ENCODE data around the gene TAF3. TPM values are rescaled to one million over a fixed set of nuclear protein-coding genes. Genes with fewer than 3 reads are reported as not detected.

Gene TAF3
- total RNA-seq, 4 donors from 2014 or later: 5.6 to 12.9 (median 8.3) TPM

DNA sequence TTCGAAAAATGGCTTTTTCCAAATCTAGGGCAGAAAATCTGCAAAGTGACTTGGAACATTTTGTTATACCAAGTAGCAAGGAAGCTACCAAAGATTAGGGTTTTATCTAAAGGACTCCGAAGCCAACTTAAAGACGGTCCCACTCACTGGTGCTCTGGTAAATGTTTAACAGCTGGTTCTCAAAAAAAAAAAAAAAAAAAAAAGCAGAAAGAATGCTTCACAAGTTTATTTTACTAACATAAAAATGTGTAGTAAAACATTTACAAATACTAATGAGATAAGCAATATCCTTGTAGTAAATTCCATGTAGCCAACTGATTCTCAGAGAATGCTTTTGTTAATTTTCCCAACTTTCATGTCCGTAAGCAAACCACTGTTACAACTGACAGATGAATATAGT lies 38.4 kb downstream of the TAF3 start:
- TF ChIP-seq, protein P1, sequence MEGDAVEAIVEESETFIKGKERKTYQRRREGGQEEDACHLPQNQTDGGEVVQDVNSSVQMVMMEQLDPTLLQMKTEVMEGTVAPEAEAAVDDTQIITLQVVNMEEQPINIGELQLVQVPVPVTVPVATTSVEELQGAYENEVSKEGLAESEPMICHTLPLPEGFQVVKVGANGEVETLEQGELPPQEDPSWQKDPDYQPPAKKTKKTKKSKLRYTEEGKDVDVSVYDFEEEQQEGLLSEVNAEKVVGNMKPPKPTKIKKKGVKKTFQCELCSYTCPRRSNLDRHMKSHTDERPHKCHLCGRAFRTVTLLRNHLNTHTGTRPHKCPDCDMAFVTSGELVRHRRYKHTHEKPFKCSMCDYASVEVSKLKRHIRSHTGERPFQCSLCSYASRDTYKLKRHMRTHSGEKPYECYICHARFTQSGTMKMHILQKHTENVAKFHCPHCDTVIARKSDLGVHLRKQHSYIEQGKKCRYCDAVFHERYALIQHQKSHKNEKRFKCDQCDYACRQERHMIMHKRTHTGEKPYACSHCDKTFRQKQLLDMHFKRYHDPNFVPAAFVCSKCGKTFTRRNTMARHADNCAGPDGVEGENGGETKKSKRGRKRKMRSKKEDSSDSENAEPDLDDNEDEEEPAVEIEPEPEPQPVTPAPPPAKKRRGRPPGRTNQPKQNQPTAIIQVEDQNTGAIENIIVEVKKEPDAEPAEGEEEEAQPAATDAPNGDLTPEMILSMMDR (IDR thresholded peaks at IDR 0.05; ENCODE audit: low read depth): no peak

DNA sequence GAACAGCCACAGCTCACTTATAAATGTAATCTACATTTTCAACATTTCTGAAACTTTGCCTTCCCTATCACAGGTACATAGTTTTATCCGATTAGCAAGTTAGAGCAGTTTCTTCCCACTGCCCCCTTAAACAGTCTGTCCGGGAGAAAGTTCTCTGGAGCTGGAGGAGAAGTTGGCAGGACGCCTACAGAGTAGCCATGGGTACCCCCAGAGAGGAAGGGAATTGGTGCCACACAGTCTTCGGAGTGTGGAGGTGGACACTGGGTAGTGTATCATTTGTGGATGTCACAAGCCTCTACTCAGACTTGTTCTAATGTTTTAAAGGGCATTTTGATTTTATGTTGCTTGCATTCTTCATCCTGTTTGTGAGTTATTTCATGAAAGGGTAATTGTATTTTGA lies 39.0 kb downstream of the TAF3 start:
- TF ChIP-seq, protein P1 (IDR thresholded peaks at IDR 0.05; ENCODE audit: low read depth): no peak

DNA sequence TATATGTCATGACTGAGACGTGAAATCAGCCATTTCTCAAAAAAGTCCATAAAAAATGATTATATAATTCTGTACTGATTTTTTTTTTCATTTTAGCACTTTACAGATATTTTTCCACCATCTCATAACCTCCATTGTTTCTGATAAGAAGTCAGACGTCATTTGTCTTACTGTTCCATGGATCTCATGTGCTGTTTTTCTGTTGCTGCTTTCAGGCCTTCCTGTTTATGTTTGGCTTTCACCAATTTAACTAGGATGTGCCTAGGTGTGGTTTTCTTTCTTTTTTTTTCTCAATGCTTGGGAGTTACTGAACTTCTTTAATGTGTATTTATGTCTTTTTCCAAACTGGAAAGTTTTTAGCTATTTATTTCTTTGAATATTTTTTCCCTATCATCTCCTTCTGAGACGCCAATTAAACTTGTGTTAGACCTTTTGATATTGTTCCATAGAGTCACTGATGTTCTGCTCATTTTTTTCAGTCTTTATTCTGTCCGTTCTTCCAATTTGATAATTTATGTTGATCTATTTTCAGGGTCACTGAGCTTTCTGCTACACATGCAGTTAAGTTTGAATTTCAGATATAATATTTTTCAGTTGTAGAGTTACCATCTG lies 43.3 kb downstream of the TAF3 start:
- TF ChIP-seq, protein P1 (IDR thresholded peaks at IDR 0.05; ENCODE audit: low read depth): no peak

DNA sequence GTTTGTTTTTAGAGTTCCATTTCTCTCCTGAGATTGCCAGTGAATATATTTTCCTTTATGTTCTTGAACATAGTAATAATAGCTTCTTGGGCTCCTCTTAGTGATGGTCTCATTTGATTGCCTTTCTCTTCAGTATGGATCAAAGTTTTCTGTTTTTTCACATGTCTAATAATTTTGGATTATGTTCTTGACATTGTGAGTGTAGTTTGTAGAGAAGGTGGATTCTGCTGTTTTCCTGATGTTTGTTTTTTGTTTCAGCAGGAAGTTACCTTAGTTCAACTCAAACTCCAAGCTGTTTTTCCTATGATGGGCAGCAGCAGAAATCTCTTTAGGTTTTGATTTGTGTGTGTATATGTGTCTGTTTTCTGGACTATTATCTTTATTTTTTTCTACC lies 43.8 kb downstream of the TAF3 start:
- TF ChIP-seq, protein P1 (IDR thresholded peaks at IDR 0.05; ENCODE audit: low read depth): no peak

DNA sequence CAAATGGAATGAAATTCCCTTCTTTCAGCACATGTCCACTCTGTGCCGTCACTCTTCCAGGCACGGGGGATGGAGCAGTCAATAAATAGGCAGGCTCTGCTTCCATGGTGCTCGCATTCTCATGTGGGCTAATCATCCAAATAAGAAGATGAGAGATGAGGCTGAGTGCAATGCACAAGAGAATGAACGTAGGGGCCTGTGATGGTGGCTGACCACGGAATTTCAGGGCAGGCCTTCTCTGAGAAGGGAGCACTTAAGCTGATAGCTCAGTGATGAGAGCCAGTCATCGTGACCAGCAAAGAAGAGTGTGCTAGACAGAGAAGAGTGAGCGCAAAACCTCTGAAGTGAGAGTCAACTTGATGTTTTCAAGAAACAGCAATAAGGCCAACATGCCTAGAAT lies 47.9 kb downstream of the TAF3 start:
- TF ChIP-seq, protein P1 (IDR thresholded peaks at IDR 0.05; ENCODE audit: low read depth): no peak

DNA sequence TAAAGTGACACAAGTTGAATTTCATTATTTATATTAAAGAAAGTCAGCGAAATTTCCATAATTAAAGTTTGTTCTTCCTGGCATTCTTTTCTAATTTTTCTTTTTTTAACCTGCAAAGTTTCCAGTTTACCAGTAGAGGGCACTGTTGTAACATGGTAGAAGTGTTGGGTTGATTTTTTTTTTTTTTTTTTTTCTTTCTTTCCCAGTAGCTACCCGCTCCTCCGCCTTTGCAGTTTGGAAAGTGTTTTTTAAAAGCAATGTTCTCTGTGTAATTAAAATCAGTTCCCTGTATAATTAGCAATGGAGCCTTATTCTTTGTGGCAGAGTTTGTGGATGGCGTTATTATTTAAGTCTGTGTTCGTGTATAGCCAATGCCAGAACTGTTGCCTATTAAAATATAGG lies 53.7 kb downstream of the TAF3 start:
- TF ChIP-seq, protein P1 (IDR thresholded peaks at IDR 0.05; ENCODE audit: low read depth): no peak

DNA sequence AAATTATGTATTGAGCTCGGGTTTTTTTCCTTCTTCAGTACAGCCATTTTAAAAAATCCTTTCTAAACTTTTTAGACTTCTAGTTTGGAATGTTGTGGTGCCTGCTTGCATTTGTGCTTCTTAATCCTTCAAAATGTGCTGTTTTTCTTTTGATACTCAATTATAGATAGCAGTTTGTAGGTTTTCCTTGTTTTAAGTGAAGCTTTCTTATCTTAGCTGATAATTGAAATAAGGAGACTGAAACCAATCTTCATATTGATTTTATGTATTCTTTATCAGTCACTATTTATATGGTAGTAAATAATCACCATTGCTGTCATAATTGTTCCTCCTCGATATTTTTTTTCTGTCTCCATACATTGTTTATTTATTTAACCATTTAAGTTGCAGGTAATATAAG lies 56.6 kb downstream of the TAF3 start:
- TF ChIP-seq, protein P1 (IDR thresholded peaks at IDR 0.05; ENCODE audit: low read depth): no peak

Data from subcutaneous adipose tissue (tissue), 4 donors.